Measurements from ENCODE around the gene PLD1. TPM values are rescaled to one million over a fixed set of nuclear protein-coding genes. Genes with fewer than 3 reads are reported as not detected.

PLD1 gene
- total and polyA plus RNA-seq, 2 of the 8 experiments (the other 6 are each of a cell fraction or from before 2014, with no cell fraction given), result 1.2 to 2.6 TPM

DNA sequence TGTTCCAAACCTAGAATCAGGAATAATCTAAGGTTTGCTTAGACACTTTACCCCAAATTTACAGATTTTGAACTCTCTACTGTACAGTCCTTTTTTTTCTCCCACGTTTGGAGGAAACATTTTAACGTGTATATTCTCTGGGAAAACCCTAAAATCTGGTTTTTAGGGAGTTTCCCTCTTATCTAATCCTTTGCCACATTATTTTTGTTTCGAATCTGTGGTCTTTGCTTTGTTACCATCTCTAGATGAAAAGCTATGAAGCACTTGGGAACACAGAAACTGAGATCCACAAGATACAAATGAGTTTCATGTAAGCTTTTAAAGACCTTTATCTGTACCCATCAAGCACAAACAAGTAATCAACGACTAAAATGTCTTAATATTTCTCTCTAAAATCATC is 41.3 kb downstream of the PLD1 start:
- Histone ChIP-seq H2BK12ac (ENCODE audit: low read depth, low read length) (no peak overlapping the region), H4K5ac (ENCODE audit: insufficient read length, low read depth, low read length) (no peak overlapping the region), H2BK5ac (ENCODE audit: low read depth, low read length) (no peak overlapping the region), H3K56ac (replicated peaks; ENCODE audit: insufficient read length, low read depth, low read length) (no peak overlapping the region), H2AK5ac (ENCODE audit: low read depth, low read length) (no peak overlapping the region), H3K36me3 (ENCODE audit: control insufficient read depth in 2 of 4, insufficient read depth in 4 of 4, low read length in 3 of 4) (no peaks in the 10 kb centered on the region), H3K23me2 (ENCODE audit: low read depth, low read length) (no peaks in the 10 kb centered on the region), H3K27me3 (replicated peaks in 1 of 4; ENCODE audit: control insufficient read depth in 3 of 4, extremely low read depth in 1 of 4, insufficient read depth in 3 of 4, low read length in 3 of 4) (no peaks in the 10 kb centered on the region), H4K91ac (replicated peaks; ENCODE audit: insufficient read length, low read length) (no peak overlapping the region), H2BK15ac (ENCODE audit: low read length) (no peak overlapping the region), H3K27ac (ENCODE audit: low read depth, low read length) (no peak overlapping the region), H3K9me3 (ENCODE audit: insufficient read depth in 2 of 2, low read depth in 1 of 2, low read length in 1 of 2) (no peaks in the 10 kb centered on the region), H3K4me2 (ENCODE audit: insufficient read depth in 1 of 2, low read depth in 2 of 2, low read length in 2 of 2) (no peak overlapping the region), H3K9ac (replicated peaks in 1 of 4; ENCODE audit: extremely low read depth in 1 of 4, low read depth in 3 of 4, low read length in 3 of 4) (no peak overlapping the region), H3K79me1 (ENCODE audit: low read depth, low read length) (no peaks in the 10 kb centered on the region), H3K4me1 (replicated peaks in 1 of 4; ENCODE audit: control insufficient read depth in 3 of 4, insufficient read depth in 4 of 4, low read length in 3 of 4) (peaks cover 0 to 5% (median under 1%) of the 10 kb centered on the region in 4 experiments; a peak in 3 of 7 replicates), H3K14ac (ENCODE audit: insufficient read length) (no peak overlapping the region), H3K79me2 (ENCODE audit: control insufficient read depth in 1 of 2, insufficient read depth in 2 of 2, low read length in 2 of 2) (no peaks in the 10 kb centered on the region), H3K23ac (ENCODE audit: insufficient read length) (no peak overlapping the region), H2AFZ (ENCODE audit: low read length) (no peak overlapping the region), H4K20me1 (replicated peaks in 1 of 2; ENCODE audit: control insufficient read depth in 1 of 2, insufficient read depth in 2 of 2, low read length in 2 of 2) (no peaks in the 10 kb centered on the region), H3K4ac (replicated peaks; ENCODE audit: insufficient read length, low read depth, low read length) (no peak overlapping the region), H2BK20ac (ENCODE audit: low read length) (no peak overlapping the region), H2BK120ac (replicated peaks; ENCODE audit: low read depth, low read length) (no peak overlapping the region), H3K4me3 (ENCODE audit: extremely low read depth in 1 of 4, insufficient read depth in 2 of 4, low read depth in 3 of 4, low read length in 4 of 4) (no peak overlapping the region), H3K18ac (ENCODE audit: extremely low read depth, low read length) (no peak overlapping the region), H4K8ac (ENCODE audit: extremely low read depth, insufficient read depth, low read length) (no peak overlapping the region)
- TF ChIP-seq BCL11A (IDR thresholded peaks at IDR 0.05; ENCODE audit: low read depth in 2 of 2, low read length in 2 of 2) (no peak), ATF3 (IDR thresholded peaks at IDR 0.05; ENCODE audit: insufficient read depth, low read depth, low read length) (no peak), RFX5 (IDR thresholded peaks at IDR 0.05; ENCODE audit: borderline replicate concordance, low read depth, low read length) (no peak), ASH2L (IDR thresholded peaks at IDR 0.05; ENCODE audit: low read length) (no peak), ZNF274 (IDR thresholded peaks at IDR 0.05; ENCODE audit: borderline replicate concordance, extremely low read depth, low read length) (no peak), CEBPB (IDR thresholded peaks at IDR 0.05; ENCODE audit: low read depth, low read length) (no peak), JUN (IDR thresholded peaks at IDR 0.05; ENCODE audit: low read depth, low read length) (no peak)
- CTCF ChIA-PET (ENCODE audit: partially characterized antibody), result interaction anchor here (1.1 to 1.4 kb wide), 4 partner anchors 22 to 803 kb away, joined by 3 to 4 read pairs (median 3); no protein-coding TSS in a partner anchor
- FAIRE-seq (no peak), DNase-seq (ENCODE audit: low read depth in 1 of 2, low spot score in 2 of 2) (no peak)
- WGBS, 2 experiments (ENCODE audit: extremely low coverage in 1 of 2, insufficient coverage in 1 of 2, insufficient read length in 1 of 2, insufficient replicate concordance in 2 of 2, low coverage in 1 of 2, low lambda C conversion rate in 2 of 2, missing lambda C conversion rate in 1 of 2), result 85% methylated on average over 4 of the region's 4 CpGs; no CpG with 5 or more reads in 1 of the 2 experiments
- POLR2A ChIA-PET (ENCODE audit: partially characterized antibody), result no interaction called here

Measured in H1 (cell line).